Subcutaneous abdominal adipose tissue (tissue), 5 donors: ENCODE data around the gene ARSG.
"Not testable (repeated sequence)": the region's sequence is repeated elsewhere in the genome, so short reads cannot be mapped to it uniquely, and the experiment has no call there.

Source experiments
- H3K27ac ChIP-seq: one replicate; pipeline ENCODE4 v1.7.0; 2013; ENCODE audit warnings: low read depth, mild to moderate bottlenecking, inconsistent platforms, low read length, moderate library complexity
- H3K27me3 ChIP-seq, 5 donors: one replicate each; pipeline ENCODE4 v1.7.0; 2013; ENCODE audit warnings: low read length in 5 of 5, inconsistent platforms in 1 of 5; ENCODE audit not compliant: control insufficient read depth in 5 of 5, insufficient read depth in 4 of 5
- H3K36me3 ChIP-seq, 5 donors: one replicate each; pipeline ENCODE4 v1.7.0; 2013; ENCODE audit warnings: low read length in 5 of 5; ENCODE audit not compliant: control insufficient read depth in 5 of 5, insufficient read depth in 5 of 5
- H3K4me1 ChIP-seq, 5 donors: one replicate each; pipeline ENCODE4 v1.7.0; 2013; ENCODE audit warnings: low read length in 5 of 5, mild to moderate bottlenecking in 3 of 5, moderate library complexity in 1 of 5; ENCODE audit not compliant: control insufficient read depth in 5 of 5, insufficient read depth in 5 of 5
- H3K4me3 ChIP-seq, 5 donors: one replicate each; pipeline ENCODE4 v1.7.0; 2013; ENCODE audit warnings: low read length in 5 of 5, low read depth in 1 of 5
- H3K9ac ChIP-seq, 5 donors: one replicate each; pipeline ENCODE4 v1.7.0; 2013; ENCODE audit warnings: low read length in 5 of 5, mild to moderate bottlenecking in 4 of 5, moderate library complexity in 3 of 5
- H3K9me3 ChIP-seq, 5 donors: one replicate each; pipeline ENCODE4 v1.7.0; 2013; ENCODE audit warnings: low read length in 5 of 5; ENCODE audit not compliant: control insufficient read depth in 5 of 5
- donor health status: healthy.
- donor health status: healthy.
- donor health status: healthy.
- donor health status: healthy.
- donor health status: healthy.

ARSG gene

GRCh38 chr17:68397108-68397536 lies 105.8 kb downstream of the ARSG start:
- Histone ChIP-seq H3K4me3 (no peak overlapping the region), H3K9ac (peak overlapping the region in 1 of 5 donors; percentile 54), H3K27ac (peak overlapping the region; percentile 39)

DNA sequence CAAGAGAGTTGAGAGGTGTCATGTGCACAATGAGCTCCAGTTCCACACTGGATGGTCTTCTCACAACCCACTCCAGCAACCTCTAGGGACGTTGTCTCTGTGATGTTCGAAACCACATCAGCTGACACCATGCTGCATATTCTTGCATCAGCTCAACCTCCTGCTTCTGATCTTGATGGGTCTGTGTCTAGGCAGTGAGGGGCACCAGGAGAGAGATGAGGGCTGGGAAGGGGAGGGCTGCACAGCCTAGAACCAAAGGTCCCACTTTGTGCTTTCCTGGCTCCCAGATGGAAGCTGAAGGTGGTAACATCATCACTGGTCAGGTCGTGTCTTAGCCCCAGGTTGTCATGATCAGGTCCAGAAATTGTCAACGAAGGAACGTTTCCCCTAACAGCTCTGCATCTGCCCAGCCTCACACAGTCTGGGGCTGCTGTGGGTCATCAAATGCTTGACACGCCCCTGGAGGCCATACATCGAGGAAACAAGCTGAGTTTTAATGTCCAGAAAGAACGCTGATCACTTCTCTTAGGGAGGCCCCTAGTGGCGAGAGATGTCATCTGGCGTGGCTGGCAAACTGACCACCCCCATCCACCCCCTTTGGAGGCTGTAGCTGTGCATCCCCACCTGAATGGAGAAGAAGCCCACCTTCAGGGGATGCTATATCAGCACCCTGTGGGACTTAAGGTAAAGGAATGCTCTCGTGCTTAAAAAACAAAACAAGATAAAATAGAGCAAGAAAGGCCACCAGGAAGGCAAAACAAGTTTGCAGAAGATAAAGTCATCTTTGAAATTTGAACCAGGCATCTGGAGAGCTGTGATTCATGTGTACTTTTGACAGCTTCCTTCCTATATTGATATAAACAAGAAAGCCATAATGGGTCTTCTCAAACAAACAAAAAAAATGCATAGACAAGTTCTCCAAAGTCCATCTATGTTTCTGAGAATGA lies 107.7 kb downstream of the ARSG start:
- Histone ChIP-seq H3K9me3 (peaks cover 0 to 9% (median 4%) of the 10 kb centered on the region in 5 donors), H3K4me3 (peak overlapping the region in 2 of 5 donors; percentile 18 to 47), H3K27ac (no peak overlapping the region), H3K36me3 (no peaks in the 10 kb centered on the region), H3K9ac (no peak overlapping the region), H3K4me1 (peaks cover 5 to 42% (median 8%) of the 10 kb centered on the region in 5 donors), H3K27me3 (no peaks in the 10 kb centered on the region)

More at GRCh38 chr17:68397108-68397536, 105.8 kb downstream of the ARSG start:
- Histone ChIP-seq H3K4me1 (peaks cover 5 to 42% (median 8%) of the 10 kb centered on the region in 5 donors), H3K36me3 (no peaks in the 10 kb centered on the region), H3K9me3 (peaks cover 0 to 9% (median 4%) of the 10 kb centered on the region in 5 donors), H3K27me3 (no peaks in the 10 kb centered on the region)

- Histone ChIP-seq H3K9me3 (peaks cover 0 to 6% (median 3%) of the 10 kb centered on the region in 5 donors), H3K4me3 (peak overlapping the region in 2 of 5 donors; percentile 18 to 47), H3K4me1 (peaks cover 5 to 42% (median 8%) of the 10 kb centered on the region in 5 donors), H3K9ac (no peak overlapping the region), H3K27ac (no peak overlapping the region), H3K36me3 (no peaks in the 10 kb centered on the region), H3K27me3 (no peaks in the 10 kb centered on the region)
Measured at GRCh38 chr17:68399638-68400403, 108.5 kb downstream of the ARSG start.

GRCh38 chr17:68400404-68400735 lies 109.1 kb downstream of the ARSG start:
- Histone ChIP-seq H3K36me3 (no peaks in the 10 kb centered on the region), H3K4me3 (no peak overlapping the region), H3K9me3 (peaks cover 0 to under 1% (median 0%) of the 10 kb centered on the region in 5 donors), H3K27me3 (no peaks in the 10 kb centered on the region), H3K4me1 (peaks cover 5 to 42% (median 8%) of the 10 kb centered on the region in 5 donors), H3K27ac (no peak overlapping the region), H3K9ac (no peak overlapping the region)

DNA sequence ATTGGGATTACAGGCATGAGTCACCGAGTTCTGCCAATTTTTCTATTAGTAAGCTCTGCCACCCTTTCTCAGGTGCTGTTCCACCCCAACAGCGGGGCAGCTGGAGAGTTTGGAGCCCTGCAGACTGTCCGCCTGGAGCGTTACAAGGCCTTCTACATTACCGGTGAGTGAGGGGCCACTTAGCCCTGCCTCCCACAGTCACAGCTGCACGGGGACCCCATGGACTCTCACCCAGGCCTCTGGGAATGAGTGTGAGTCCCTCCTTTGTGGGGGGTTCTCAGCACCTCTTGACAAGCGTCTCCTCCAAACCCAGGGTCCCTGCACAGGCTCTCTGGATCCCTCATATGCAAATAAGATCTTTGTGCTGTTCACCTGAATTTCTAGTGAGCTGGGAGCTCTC lies 110.0 kb downstream of the ARSG start:
- Histone ChIP-seq H3K9ac (no peak overlapping the region), H3K9me3 (no peaks in the 10 kb centered on the region), H3K4me1 (peaks cover 5 to 39% (median 8%) of the 10 kb centered on the region in 5 donors), H3K27ac (no peak overlapping the region), H3K4me3 (no peak overlapping the region), H3K27me3 (no peaks in the 10 kb centered on the region), H3K36me3 (no peaks in the 10 kb centered on the region)

- Histone ChIP-seq H3K9ac (no peak overlapping the region), H3K36me3 (no peaks in the 10 kb centered on the region), H3K4me1 (peaks cover 3 to 27% (median 8%) of the 10 kb centered on the region in 5 donors), H3K27me3 (no peaks in the 10 kb centered on the region), H3K4me3 (no peak overlapping the region), H3K9me3 (no peaks in the 10 kb centered on the region), H3K27ac (no peak overlapping the region)
Measured at GRCh38 chr17:68403122-68403521, 111.8 kb downstream of the ARSG start.

DNA sequence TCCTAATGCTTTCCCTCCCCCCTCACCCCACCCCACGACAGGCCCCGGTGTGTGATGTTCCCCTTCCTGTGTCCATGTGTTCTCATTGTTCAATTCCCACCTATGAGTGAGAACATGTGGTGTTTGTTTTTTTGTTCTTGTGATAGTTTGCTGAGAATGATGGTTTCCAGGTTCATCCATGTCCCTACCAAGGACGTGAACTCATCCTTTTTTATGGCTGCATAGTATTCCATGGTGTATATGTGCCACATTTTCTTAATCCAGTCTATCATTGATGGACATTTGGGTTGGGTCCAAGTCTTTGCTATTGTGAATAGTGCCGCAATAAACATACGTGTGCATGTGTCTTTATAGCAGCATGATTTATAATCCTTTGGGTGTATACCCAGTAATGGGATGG lies 112.5 kb downstream of the ARSG start:
- H3K36me3 ChIP-seq, H3K9ac ChIP-seq, H3K27me3 ChIP-seq, H3K9me3 ChIP-seq, H3K4me3 ChIP-seq, H3K27ac ChIP-seq: not testable (repeated sequence)
- peaks cover 3 to 20% (median 7%) of the 10 kb centered on the region in 5 donors for H3K4me1 ChIP-seq

DNA sequence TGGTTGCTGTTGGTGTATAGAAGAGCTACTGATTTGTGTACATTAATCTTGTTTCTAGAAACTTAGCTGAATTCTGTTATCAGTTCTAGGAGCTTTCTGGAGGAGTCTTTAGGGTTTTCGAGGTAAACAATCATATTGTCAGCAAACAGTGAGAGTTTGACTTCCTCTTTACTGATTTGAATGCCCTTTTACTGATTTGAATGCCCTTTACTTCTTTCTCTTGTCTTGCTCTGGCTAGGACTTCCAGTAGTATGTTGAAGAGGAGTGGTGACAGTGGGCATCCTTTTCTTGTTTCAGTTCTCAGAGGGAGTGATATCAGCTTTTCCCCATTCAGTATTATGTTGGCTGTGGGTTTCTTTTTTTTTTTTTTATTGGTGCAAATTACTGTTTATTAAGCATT lies 116.4 kb downstream of the ARSG start:
- H3K9ac ChIP-seq, result not testable (repeated sequence)

DNA sequence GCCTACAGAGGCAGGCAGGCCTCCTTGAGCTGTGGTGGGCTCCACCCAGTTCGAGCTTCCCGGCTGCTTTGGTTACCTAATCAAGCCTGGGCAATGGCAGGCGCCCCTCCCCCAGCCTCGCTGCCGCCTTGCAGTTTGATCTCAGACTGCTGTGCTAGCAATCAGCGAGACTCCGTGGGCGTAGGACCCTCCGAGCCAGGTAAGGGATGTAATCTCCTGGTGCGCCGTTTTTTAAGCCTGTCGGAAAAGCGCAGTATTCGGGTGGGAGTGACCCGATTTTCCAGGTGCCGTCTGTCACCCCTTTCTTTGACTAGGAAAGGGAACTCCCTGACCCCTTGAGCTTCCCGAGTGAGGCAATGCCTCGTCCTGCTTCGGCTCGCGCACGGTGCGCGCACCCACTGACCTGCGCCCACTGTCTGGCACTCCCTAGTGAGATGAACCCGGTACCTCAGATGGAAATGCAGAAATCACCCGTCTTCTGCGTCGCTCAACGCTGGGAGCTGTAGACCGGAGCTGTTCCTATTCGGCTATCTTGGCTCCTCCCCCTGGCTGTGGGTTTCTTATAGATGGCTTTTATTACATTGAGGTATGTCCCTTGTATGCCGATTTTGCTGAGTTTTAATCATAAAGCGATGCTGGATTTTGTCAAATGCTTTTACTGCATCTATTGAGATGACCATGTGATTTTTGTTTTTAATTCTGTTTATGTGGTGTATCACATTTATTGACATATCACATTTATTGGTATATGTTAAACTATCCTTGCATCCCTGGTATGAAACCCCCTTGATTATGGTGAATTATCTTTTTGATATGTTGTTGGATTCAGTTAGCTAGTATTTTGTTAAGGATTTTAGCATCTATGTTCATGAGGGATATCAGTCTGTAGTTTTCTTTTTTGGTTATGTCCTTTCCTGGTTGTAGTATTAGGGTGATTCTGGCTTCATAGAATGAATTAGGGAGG lies 122.6 kb downstream of the ARSG start:
- H3K27ac ChIP-seq, H3K36me3 ChIP-seq, H3K27me3 ChIP-seq, H3K9me3 ChIP-seq, H3K4me1 ChIP-seq, H3K9ac ChIP-seq: not testable (repeated sequence)
- H3K4me3 ChIP-seq, result peak overlapping the region in 4 of 5 donors; percentile 31 to 54 (median 48)

More for the DNA sequence above, 116.4 kb downstream of the ARSG start:
- H3K9me3 ChIP-seq, H3K36me3 ChIP-seq, H3K4me1 ChIP-seq, H3K4me3 ChIP-seq, H3K27me3 ChIP-seq, H3K27ac ChIP-seq: not testable (repeated sequence)
